ENCODE data around the gene NAT14.

The NAT14 gene

DNA sequence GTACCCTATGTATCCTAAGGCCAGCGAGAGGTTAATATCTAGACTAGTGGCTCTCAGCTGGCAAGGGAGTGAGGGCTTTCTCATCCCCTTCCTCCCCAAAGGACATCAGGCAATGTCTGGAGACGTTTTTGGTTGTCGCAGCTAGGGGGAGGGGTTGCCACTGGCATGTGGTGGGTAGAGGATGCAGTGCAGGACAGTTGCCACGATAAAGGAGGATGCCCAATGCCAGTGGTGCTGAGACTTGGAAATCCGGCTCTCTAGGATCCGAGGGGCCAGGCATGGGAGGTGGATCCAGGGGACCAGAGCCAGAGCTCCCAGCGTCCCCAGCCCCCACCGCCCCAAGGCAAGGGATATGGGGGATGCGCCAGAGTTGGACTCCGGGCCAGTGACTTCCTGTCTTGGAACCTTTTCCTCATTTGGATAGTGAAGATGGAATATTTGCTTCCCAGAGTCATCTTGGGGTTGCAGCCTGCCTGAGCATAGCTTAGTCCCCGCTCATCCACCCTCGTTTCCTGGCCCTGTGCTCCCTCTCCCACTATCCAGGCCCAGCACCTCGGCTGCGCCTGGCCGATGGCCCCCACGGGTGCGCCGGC lies 8.2 kb downstream of the NAT14 start:
- no peak for TF ChIP-seq EP300 (IDR thresholded peaks at IDR 0.05; ENCODE audit: borderline replicate concordance)
- no peak for TF ChIP-seq TCF12 (IDR thresholded peaks at IDR 0.05; ENCODE audit: low read depth)
- TF ChIP-seq, protein P1, sequence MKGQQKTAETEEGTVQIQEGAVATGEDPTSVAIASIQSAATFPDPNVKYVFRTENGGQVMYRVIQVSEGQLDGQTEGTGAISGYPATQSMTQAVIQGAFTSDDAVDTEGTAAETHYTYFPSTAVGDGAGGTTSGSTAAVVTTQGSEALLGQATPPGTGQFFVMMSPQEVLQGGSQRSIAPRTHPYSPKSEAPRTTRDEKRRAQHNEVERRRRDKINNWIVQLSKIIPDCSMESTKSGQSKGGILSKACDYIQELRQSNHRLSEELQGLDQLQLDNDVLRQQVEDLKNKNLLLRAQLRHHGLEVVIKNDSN (IDR thresholded peaks at IDR 0.05) = no peak
- TF ChIP-seq TEAD4 (IDR thresholded peaks at IDR 0.05) = no peak
- TF ChIP-seq FOXM1 (IDR thresholded peaks at IDR 0.05; ENCODE audit: borderline replicate concordance, low read depth) = no peak
- no peak for TF ChIP-seq TAF1 (IDR thresholded peaks at IDR 0.05; ENCODE audit: low read depth)
- no peak for TF ChIP-seq RAD21 (IDR thresholded peaks at IDR 0.05; ENCODE audit: low read depth)
- no peak for TF ChIP-seq CEBPB (IDR thresholded peaks at IDR 0.05)

DNA sequence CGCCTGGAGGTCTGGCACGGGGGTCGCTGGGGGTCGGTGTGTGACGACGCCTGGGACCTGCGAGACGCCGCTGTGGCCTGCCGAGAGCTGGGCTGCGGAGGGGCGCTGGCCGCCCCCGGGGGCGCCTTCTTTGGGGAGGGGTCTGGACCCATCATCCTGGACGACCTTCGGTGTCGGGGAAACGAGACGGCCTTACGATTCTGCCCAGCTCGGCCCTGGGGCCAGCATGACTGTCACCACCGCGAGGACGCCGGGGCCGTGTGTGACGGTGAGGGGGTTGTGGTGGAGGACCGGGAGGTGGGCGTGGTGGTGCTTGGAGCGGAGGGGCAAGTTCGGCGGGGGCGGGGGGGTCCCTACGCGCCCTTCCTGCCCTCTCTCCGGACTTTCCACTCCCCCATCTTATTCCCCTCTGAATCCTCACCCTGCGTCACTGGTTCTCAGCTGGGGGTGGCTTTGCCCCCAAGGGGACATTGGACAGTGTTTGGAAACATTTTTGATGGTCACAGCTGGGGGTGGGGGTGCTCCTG lies 8.7 kb downstream of the NAT14 start:
- TF ChIP-seq TCF12 (IDR thresholded peaks at IDR 0.05; ENCODE audit: low read depth) = no peak
- no peak for TF ChIP-seq TAF1 (IDR thresholded peaks at IDR 0.05; ENCODE audit: low read depth)
- TF ChIP-seq ZBTB7A (IDR thresholded peaks at IDR 0.05; ENCODE audit: low read depth) = no peak

DNA sequence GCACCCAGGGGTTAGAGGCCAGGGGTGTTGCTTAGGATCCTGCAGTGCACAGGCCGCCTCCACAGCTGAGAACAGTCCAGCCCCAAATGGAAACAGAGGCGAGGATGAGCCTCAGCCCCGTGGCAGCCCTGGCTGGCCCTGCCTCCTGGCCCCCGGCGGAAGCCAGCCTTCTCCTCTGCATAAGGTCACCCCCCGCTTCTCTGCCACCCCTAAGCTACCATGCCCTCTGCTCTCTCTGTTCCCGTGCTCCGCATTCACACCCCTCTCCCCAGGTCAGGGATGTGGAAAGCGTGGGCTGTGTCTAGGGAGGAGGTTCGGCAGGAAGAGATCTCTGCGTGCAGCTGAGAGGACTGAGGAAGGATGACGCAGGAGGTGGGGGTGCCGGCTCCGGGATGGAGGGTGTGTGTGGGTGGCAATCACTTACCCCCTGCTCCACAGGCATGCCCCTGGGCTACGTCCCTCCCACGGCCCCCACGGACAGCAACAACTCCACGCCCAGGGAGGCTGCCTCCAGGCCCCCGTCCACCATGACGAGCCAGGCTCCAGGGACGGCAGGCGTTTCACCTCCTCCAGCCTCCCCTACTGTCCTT lies 9.3 kb downstream of the NAT14 start:
- TF ChIP-seq, protein P2, sequence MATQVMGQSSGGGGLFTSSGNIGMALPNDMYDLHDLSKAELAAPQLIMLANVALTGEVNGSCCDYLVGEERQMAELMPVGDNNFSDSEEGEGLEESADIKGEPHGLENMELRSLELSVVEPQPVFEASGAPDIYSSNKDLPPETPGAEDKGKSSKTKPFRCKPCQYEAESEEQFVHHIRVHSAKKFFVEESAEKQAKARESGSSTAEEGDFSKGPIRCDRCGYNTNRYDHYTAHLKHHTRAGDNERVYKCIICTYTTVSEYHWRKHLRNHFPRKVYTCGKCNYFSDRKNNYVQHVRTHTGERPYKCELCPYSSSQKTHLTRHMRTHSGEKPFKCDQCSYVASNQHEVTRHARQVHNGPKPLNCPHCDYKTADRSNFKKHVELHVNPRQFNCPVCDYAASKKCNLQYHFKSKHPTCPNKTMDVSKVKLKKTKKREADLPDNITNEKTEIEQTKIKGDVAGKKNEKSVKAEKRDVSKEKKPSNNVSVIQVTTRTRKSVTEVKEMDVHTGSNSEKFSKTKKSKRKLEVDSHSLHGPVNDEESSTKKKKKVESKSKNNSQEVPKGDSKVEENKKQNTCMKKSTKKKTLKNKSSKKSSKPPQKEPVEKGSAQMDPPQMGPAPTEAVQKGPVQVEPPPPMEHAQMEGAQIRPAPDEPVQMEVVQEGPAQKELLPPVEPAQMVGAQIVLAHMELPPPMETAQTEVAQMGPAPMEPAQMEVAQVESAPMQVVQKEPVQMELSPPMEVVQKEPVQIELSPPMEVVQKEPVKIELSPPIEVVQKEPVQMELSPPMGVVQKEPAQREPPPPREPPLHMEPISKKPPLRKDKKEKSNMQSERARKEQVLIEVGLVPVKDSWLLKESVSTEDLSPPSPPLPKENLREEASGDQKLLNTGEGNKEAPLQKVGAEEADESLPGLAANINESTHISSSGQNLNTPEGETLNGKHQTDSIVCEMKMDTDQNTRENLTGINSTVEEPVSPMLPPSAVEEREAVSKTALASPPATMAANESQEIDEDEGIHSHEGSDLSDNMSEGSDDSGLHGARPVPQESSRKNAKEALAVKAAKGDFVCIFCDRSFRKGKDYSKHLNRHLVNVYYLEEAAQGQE (IDR thresholded peaks at IDR 0.05; ENCODE audit: low read depth) = no peak
- no peak for TF ChIP-seq EGR1 (IDR thresholded peaks at IDR 0.05)
- no peak for TF ChIP-seq TCF12 (IDR thresholded peaks at IDR 0.05; ENCODE audit: low read depth)
- no peak for TF ChIP-seq NFIC (IDR thresholded peaks at IDR 0.05)
- TF ChIP-seq, protein P1 (IDR thresholded peaks at IDR 0.05) = no peak
- TF ChIP-seq EP300 (IDR thresholded peaks at IDR 0.05; ENCODE audit: borderline replicate concordance) = no peak
- no peak for TF ChIP-seq CEBPB (IDR thresholded peaks at IDR 0.05)
- TF ChIP-seq TEAD4 (IDR thresholded peaks at IDR 0.05) = no peak
- TF ChIP-seq TAF1 (IDR thresholded peaks at IDR 0.05; ENCODE audit: low read depth) = no peak
- no peak for TF ChIP-seq FOXM1 (IDR thresholded peaks at IDR 0.05; ENCODE audit: borderline replicate concordance, low read depth)
- no peak for TF ChIP-seq YY1 (IDR thresholded peaks at IDR 0.05; ENCODE audit: low read depth)

DNA sequence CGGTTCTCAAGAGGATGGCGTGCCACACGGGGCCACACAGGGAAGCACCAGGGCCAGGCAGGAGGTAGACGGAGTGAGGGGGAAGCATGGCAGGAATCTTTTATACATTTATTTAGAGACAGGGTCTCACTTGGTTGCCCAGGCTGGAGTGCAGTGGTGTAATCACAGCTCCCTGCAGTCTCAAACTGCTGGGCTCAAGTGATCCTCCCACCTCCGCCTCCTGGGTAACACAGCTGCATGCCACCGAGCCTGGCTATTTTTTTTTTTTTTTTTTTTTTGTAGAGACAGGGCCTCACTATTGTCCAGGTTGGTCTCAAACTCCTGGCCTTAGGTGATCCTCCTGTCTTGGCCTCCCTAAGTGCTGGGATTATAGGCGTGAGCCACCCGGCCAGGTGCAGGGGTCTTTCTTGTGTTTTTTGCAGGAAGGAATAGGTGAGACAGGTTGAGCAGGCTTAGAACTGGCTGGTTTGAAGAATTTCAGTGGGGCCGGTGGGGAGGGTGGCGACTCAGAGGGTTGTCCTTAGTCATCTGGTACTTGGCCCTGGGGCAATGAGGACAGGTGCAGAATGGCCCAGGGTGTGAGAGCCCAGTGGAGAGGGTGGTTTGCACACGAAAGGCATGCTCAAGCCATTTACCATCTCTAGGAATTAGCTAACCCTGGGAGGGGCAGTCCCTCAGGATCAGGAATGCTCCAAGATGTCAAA lies 10.8 kb downstream of the NAT14 start:
- TF ChIP-seq NFIC (IDR thresholded peaks at IDR 0.05) (no peak), TCF12 (IDR thresholded peaks at IDR 0.05; ENCODE audit: low read depth) (no peak), RAD21 (IDR thresholded peaks at IDR 0.05; ENCODE audit: low read depth) (no peak)
- TF ChIP-seq, protein P3, sequence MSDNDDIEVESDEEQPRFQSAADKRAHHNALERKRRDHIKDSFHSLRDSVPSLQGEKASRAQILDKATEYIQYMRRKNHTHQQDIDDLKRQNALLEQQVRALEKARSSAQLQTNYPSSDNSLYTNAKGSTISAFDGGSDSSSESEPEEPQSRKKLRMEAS (IDR thresholded peaks at IDR 0.05) = no peak
- TF ChIP-seq, protein P2 (IDR thresholded peaks at IDR 0.05; ENCODE audit: low read depth) = no peak

DNA sequence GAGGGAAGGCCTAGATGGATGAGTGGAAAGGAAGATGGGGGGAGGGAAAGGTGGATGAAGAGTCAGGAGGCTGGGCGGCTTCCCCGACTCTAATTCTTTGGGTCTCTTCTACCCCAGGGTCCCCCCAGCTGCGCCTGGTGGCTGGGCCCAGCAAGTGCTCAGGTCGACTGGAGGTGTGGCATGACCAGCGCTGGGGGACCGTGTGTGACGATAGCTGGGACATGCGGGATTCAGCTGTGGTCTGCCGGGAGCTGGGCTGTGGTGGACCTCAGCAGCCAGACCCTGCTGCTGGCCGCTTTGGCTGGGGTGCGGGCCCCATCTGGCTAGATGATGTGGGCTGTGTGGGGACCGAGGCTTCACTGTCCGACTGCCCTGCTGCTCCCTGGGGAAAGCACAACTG lies 12.8 kb downstream of the NAT14 start:
- TF ChIP-seq TAF1 (IDR thresholded peaks at IDR 0.05; ENCODE audit: low read depth) (no peak), EP300 (IDR thresholded peaks at IDR 0.05; ENCODE audit: borderline replicate concordance) (no peak), RAD21 (IDR thresholded peaks at IDR 0.05; ENCODE audit: low read depth) (no peak), TCF12 (IDR thresholded peaks at IDR 0.05; ENCODE audit: low read depth) (no peak), EGR1 (IDR thresholded peaks at IDR 0.05) (no peak), NFIC (IDR thresholded peaks at IDR 0.05) (no peak), ZBTB7A (IDR thresholded peaks at IDR 0.05; ENCODE audit: low read depth) (no peak), CREB1 (IDR thresholded peaks at IDR 0.05; ENCODE audit: low read depth) (no peak), FOXM1 (IDR thresholded peaks at IDR 0.05; ENCODE audit: borderline replicate concordance, low read depth) (no peak), YY1 (IDR thresholded peaks at IDR 0.05; ENCODE audit: low read depth) (no peak), TEAD4 (IDR thresholded peaks at IDR 0.05) (no peak), CEBPB (IDR thresholded peaks at IDR 0.05) (no peak)
- TF ChIP-seq, protein P3 (IDR thresholded peaks at IDR 0.05) = no peak
- TF ChIP-seq, protein P2 (IDR thresholded peaks at IDR 0.05; ENCODE audit: low read depth) = no peak
- TF ChIP-seq, protein P1 (IDR thresholded peaks at IDR 0.05) = no peak

All from Ishikawa (cell line).